C4-2B (cell line): ENCODE measurements around the gene ANAPC2.

Experiments used
- ZFX ChIP-seq: fragments of 450-650 bp; IDR thresholded peaks from 2 replicates; pipeline ENCODE4 v1.6.1; 2017
- TF ChIP-seq, protein P1 (sequence below): fragments of 450-650 bp; conservative IDR thresholded peaks from 2 replicates; pipeline ENCODE4 v1.5.1; 2017; ENCODE audit warnings: mild to moderate bottlenecking

DNA sequence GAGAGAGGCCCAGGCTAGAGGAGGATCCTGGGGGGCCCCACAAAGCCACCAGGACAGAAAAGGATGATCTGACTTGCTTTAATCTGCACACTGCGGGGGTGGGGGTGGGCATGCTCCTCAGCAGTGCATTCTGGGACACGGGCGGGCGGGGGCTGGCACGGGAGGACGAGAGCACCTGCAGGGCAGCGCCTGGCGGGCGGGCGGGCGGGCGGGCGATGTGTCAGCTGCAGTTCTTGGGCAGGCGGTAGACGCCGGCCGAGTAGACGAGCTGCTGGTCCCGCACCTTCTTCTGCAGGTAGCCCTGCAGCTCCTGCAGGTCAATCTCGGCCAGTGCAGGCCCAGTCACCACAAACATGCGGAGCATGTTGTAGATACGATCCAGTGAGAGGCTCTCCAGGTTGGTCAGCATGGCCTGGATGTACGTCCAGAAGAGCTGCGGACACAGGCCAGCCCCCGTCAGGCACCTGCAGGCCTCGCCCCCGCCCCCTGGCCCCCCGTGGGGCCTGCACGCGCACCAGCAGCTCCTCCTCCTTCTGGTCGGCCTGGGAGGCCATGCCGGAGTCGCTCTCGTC lies 13.6 kb downstream of the ANAPC2 start:
- TF ChIP-seq, protein P1, sequence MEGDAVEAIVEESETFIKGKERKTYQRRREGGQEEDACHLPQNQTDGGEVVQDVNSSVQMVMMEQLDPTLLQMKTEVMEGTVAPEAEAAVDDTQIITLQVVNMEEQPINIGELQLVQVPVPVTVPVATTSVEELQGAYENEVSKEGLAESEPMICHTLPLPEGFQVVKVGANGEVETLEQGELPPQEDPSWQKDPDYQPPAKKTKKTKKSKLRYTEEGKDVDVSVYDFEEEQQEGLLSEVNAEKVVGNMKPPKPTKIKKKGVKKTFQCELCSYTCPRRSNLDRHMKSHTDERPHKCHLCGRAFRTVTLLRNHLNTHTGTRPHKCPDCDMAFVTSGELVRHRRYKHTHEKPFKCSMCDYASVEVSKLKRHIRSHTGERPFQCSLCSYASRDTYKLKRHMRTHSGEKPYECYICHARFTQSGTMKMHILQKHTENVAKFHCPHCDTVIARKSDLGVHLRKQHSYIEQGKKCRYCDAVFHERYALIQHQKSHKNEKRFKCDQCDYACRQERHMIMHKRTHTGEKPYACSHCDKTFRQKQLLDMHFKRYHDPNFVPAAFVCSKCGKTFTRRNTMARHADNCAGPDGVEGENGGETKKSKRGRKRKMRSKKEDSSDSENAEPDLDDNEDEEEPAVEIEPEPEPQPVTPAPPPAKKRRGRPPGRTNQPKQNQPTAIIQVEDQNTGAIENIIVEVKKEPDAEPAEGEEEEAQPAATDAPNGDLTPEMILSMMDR, result no peak
- TF ChIP-seq ZFX, result no peak
